PC-3 (cell line): Measurements from ENCODE around the gene PIGM. TPM values are rescaled to one million over a fixed set of nuclear protein-coding genes. Genes with fewer than 3 reads are reported as not detected.

Source experiments
- ATAC-seq: fragments of 200-7000 bp; cut with Tn5 transposase; 2 replicates; pipeline ENCODE4 v1.9.1; 2020; ENCODE audit warnings: mild to moderate bottlenecking, moderate library complexity
- BruUV-seq: library from RNA; stranded (reverse); fragments of 400-500 nt; replicated peaks from 2 replicates; lab custom pipeline; 2021; lab: Mats Ljungman, UMichigan
- CTCF ChIA-PET: fragments of 300-600 bp; sonication (Branson Sonifier 250); formaldehyde crosslinking; loops from one replicate; lab custom pipeline; 2022; ENCODE audit warnings: antibody characterized with exemption; lab: Charles Lee
- POLR2A ChIA-PET: fragments of 300-600 bp; sonication (Branson Sonifier 250); formaldehyde crosslinking; loops from one replicate; lab custom pipeline; 2022; ENCODE audit warnings: antibody characterized with exemption; ENCODE audit not compliant: unreplicated experiment; lab: Charles Lee
- DNase-seq: peaks from one replicate; pipeline ENCODE4 v3.0.0-alpha.2; 2015
- H2AFZ ChIP-seq: fragments of 300-600 bp; sonication (generic); 2 replicates; pipeline ENCODE4 v1.6.0; 2016; ENCODE audit warnings: antibody characterized with exemption, low read length
- H3F3A ChIP-seq: fragments of 300-600 bp; sonication (generic); one replicate; pipeline ENCODE4 v1.6.0; 2017; ENCODE audit warnings: antibody characterized with exemption, low read length, control low read depth, mild to moderate bottlenecking; ENCODE audit not compliant: unreplicated experiment
- H3K27ac ChIP-seq: fragments of 300-600 bp; sonication (generic); 2 replicates; pipeline ENCODE4 v1.5.1; 2016; ENCODE audit warnings: mild to moderate bottlenecking, low read length
- H3K27me3 ChIP-seq: fragments of 300-600 bp; sonication (generic); 2 replicates; pipeline ENCODE4 v1.6.1; 2016; ENCODE audit warnings: low read length, mixed read lengths
- H3K36me3 ChIP-seq: fragments of 300-600 bp; sonication (generic); 2 replicates; pipeline ENCODE4 v1.6.1; 2016; ENCODE audit warnings: low read depth, mixed run types, low read length, mixed read lengths
- H3K4me1 ChIP-seq: fragments of 300-600 bp; sonication (generic); 2 replicates; pipeline ENCODE4 v1.5.1; 2016; ENCODE audit warnings: low read length; ENCODE audit not compliant: insufficient read depth
- H3K4me2 ChIP-seq: fragments of 300-600 bp; sonication (generic); 2 replicates; pipeline ENCODE4 v1.6.0; 2016; ENCODE audit warnings: low read length
- H3K4me3 ChIP-seq: fragments of 300-600 bp; sonication (generic); 2 replicates; pipeline ENCODE4 v1.5.1; 2016; ENCODE audit warnings: mild to moderate bottlenecking, low read length, mixed read lengths
- H3K79me2 ChIP-seq: fragments of 300-600 bp; sonication (generic); 2 replicates; pipeline ENCODE4 v1.6.1; 2017; ENCODE audit warnings: low read length, mixed read lengths
- H3K9ac ChIP-seq: fragments of 300-600 bp; sonication (generic); 2 replicates; pipeline ENCODE4 v1.6.0; 2016; ENCODE audit warnings: mild to moderate bottlenecking, low read length
- H3K9me2 ChIP-seq: fragments of 300-600 bp; sonication (generic); replicated peaks from 2 replicates; pipeline ENCODE4 v1.6.1; 2016; ENCODE audit warnings: mixed run types, low read length, mixed read lengths
- H3K9me3 ChIP-seq: fragments of 300-600 bp; sonication (generic); 2 replicates; pipeline ENCODE4 v1.6.1; 2016; ENCODE audit warnings: low read length, mixed read lengths
- H4K20me1 ChIP-seq: fragments of 300-600 bp; sonication (generic); 2 replicates; pipeline ENCODE4 v1.6.1; 2016; ENCODE audit warnings: low read length, mixed read lengths
- CTCF ChIP-seq: fragments of 300-600 bp; sonication (generic); conservative IDR thresholded peaks from 2 replicates; pipeline ENCODE4 v1.5.1; 2017; ENCODE audit warnings: antibody characterized with exemption, low read depth, mild to moderate bottlenecking, low read length
- EZH2 ChIP-seq: fragments of 300-600 bp; sonication (generic); IDR thresholded peaks from one replicate; pipeline ENCODE4 v1.6.1; 2017; ENCODE audit warnings: antibody characterized with exemption, mild to moderate bottlenecking, low read length; ENCODE audit not compliant: unreplicated experiment
- EZH2phosphoT487 ChIP-seq: fragments of 300-600 bp; sonication (generic); IDR thresholded peaks from 2 replicates; pipeline ENCODE4 v1.6.1; 2018; ENCODE audit warnings: mild to moderate bottlenecking, antibody characterized with exemption, low read length, borderline replicate concordance
- intact Hi-C: fragments of 100-400 bp; cut with micrococcal nuclease; formaldehyde crosslinking; loops from 2 replicates; pipeline ENCODE4 v1.9.0; 2023
- total RNA-seq: library from RNA; depleted of rRNA; stranded (reverse); fragments of >200 nt; gene quantifications from 2 replicates; pipeline ENCODE4 v1.2.3, GENCODE V29; 2014

Gene PIGM
- total RNA-seq, 1 experiment from 2014 or later: 6.9 TPM

GRCh38 chr1:160018347-160018746, 13.4 kb downstream of the PIGM start:
- ChIA-PET POLR2A (no interaction called here), CTCF (no interaction called here)
- no peaks in the 10 kb centered on the region for H3K9me3 ChIP-seq
- intact Hi-C loops: no loop called here
- H3K79me2 ChIP-seq: no peaks in the 10 kb centered on the region
- TF ChIP-seq EZH2phosphoT487: no peak
- no peak for TF ChIP-seq CTCF
- no peak for TF ChIP-seq EZH2
- H3K9ac ChIP-seq: no peak overlapping the region
- no TSS peak for BruUV-seq
- no peaks in the 10 kb centered on the region for H4K20me1 ChIP-seq
- H3K4me3 ChIP-seq: no peak overlapping the region
- H3K4me2 ChIP-seq: no peak overlapping the region
- no peaks in the 10 kb centered on the region for H3F3A ChIP-seq
- DNase-seq (no peak), ATAC-seq (no peak)
- no peaks in the 10 kb centered on the region for H3K36me3 ChIP-seq
- H3K27me3 ChIP-seq: no peaks in the 10 kb centered on the region
- peaks cover 23% of the 10 kb centered on the region for H3K4me1 ChIP-seq
- H3K9me2 ChIP-seq: no peaks in the 10 kb centered on the region
- H2AFZ ChIP-seq: no peak overlapping the region
- no peak overlapping the region for H3K27ac ChIP-seq

GRCh38 chr1:160017592-160017991, 14.2 kb downstream of the PIGM start:
- TF ChIP-seq EZH2: no peak
- no peak for TF ChIP-seq EZH2phosphoT487
- TF ChIP-seq CTCF: no peak
- no peaks in the 10 kb centered on the region for H3K79me2 ChIP-seq
- no peak overlapping the region for H3K4me3 ChIP-seq
- no peaks in the 10 kb centered on the region for H4K20me1 ChIP-seq
- H3K9ac ChIP-seq: no peak overlapping the region
- no peaks in the 10 kb centered on the region for H3K9me3 ChIP-seq
- H3K27me3 ChIP-seq: no peaks in the 10 kb centered on the region
- H2AFZ ChIP-seq: no peak overlapping the region
- ATAC-seq (no peak), DNase-seq (no peak)
- H3K4me1 ChIP-seq: peaks cover 15% of the 10 kb centered on the region
- H3K36me3 ChIP-seq: no peaks in the 10 kb centered on the region
- no TSS peak for BruUV-seq
- POLR2A ChIA-PET: no interaction called here
- intact Hi-C loops: no loop called here
- H3K9me2 ChIP-seq: no peaks in the 10 kb centered on the region
- H3K4me2 ChIP-seq: no peak overlapping the region
- no peaks in the 10 kb centered on the region for H3F3A ChIP-seq
- H3K27ac ChIP-seq: no peak overlapping the region
- CTCF ChIA-PET: no interaction called here

GRCh38 chr1:160011781-160012180, 20.0 kb downstream of the PIGM start:
- no peaks in the 10 kb centered on the region for H3K36me3 ChIP-seq
- H3K27me3 ChIP-seq: no peaks in the 10 kb centered on the region
- ChIA-PET CTCF (no interaction called here), POLR2A (no interaction called here)
- H4K20me1 ChIP-seq: no peaks in the 10 kb centered on the region
- intact Hi-C loops: no loop called here
- peak overlapping the region; percentile 36; the same call in 1 of the 2 replicates for H2AFZ ChIP-seq
- no peak overlapping the region for H3K4me3 ChIP-seq
- TF ChIP-seq EZH2phosphoT487 (no peak), EZH2 (no peak), CTCF (no peak)
- no peaks in the 10 kb centered on the region for H3F3A ChIP-seq
- DNase-seq: no peak
- no peak for ATAC-seq
- H3K9ac ChIP-seq: no peak overlapping the region
- no peaks in the 10 kb centered on the region for H3K79me2 ChIP-seq
- no peaks in the 10 kb centered on the region for H3K9me3 ChIP-seq
- no peaks in the 10 kb centered on the region for H3K9me2 ChIP-seq
- H3K4me2 ChIP-seq: no peak overlapping the region
- peaks cover 8% of the 10 kb centered on the region for H3K4me1 ChIP-seq
- BruUV-seq: no TSS peak
- H3K27ac ChIP-seq: no peak overlapping the region
